Upper lobe of left lung (tissue), 6 donors: ENCODE data around the gene NCMAP. TPM values are rescaled to one million over a fixed set of nuclear protein-coding genes. Genes with fewer than 3 reads are reported as not detected.
"Not testable (repeated sequence)": the region's sequence is repeated elsewhere in the genome, so short reads cannot be mapped to it uniquely, and the experiment has no call there.

ENCODE experiments used
- ATAC-seq, 2 donors: fragments of 200-7000 bp; cut with Tn5 transposase; one replicate each; pipeline ENCODE4 v1.9.1; 2022; ENCODE audit warnings: mild to moderate bottlenecking in 2 of 2, moderate library complexity in 2 of 2; ENCODE audit not compliant: low FRiP score in 2 of 2
- DNase-seq, 2 donors: peaks; one replicate each; pipeline ENCODE4 v3.0.0-alpha.2; 2019 to 2020
- H3K27ac ChIP-seq, 4 donors: fragments of 200-600 bp; sonication (generic); one replicate each; pipeline ENCODE4 v1.5.1; 2016 to 2019
- H3K27me3 ChIP-seq, 4 donors: fragments of 200-600 bp; sonication (generic); one replicate each; pipeline ENCODE4 v1.5.1; 2017 to 2019
- H3K36me3 ChIP-seq, 4 donors: fragments of 200-600 bp; sonication (generic); one replicate each; pipeline ENCODE4 v1.5.1; 2016 to 2019
- H3K4me1 ChIP-seq, 4 donors: fragments of 200-600 bp; sonication (generic); one replicate each; pipeline ENCODE4 v1.5.1; 2018 to 2019
- H3K4me3 ChIP-seq, 4 donors: fragments of 200-600 bp; sonication (generic); one replicate each; pipeline ENCODE4 v1.5.1; 2017 to 2019; ENCODE audit warnings: mild to moderate bottlenecking in 2 of 4, moderate library complexity in 1 of 4
- H3K9me3 ChIP-seq, 4 donors: fragments of 200-600 bp; sonication (generic); one replicate each; pipeline ENCODE4 v1.5.1; 2018 to 2019
- EP300 ChIP-seq, 4 donors: sonication (generic); formaldehyde crosslinking; IDR thresholded peaks; one replicate each; pipeline ENCODE4 v1.5.1; 2017; ENCODE audit warnings: antibody characterized with exemption in 4 of 4, control low read depth in 2 of 4
- POLR2A ChIP-seq, 4 donors: fragments of 450-650 bp; IDR thresholded peaks; one replicate each; pipeline ENCODE4 v1.5.1; 2016 to 2017; ENCODE audit warnings: antibody characterized with exemption in 4 of 4, mild to moderate bottlenecking in 2 of 4
- POLR2AphosphoS5 ChIP-seq, 2 donors: sonication (generic); formaldehyde crosslinking; IDR thresholded peaks; one replicate each; pipeline ENCODE4 v1.5.1; 2017; ENCODE audit warnings: antibody characterized with exemption in 2 of 2
- WGBS, 2 donors: methylation state at CpG; one replicate each; pipeline ENCODE4 v1.1.5; 2017 to 2018; 5-methylcytosine and 5-hydroxymethylcytosine counted together
- total RNA-seq, 6 donors: library from RNA; depleted of rRNA in 4 of 6; stranded (reverse); fragments of >200 nt in 4 of 6; gene quantifications; one replicate each; pipeline versions ENCODE4 v1.1.0 to v1.2.1, GENCODE V29; 2016 to 2021
- TF ChIP-seq, protein P1 (sequence below), 6 experiments: fragments of 450-650 bp in 4 of 6; fragments of 200-600 bp in 2 of 6; sonication (generic) in 2 of 6; IDR thresholded peaks; one replicate each; pipeline ENCODE4 v1.5.1; 2016 to 2019; ENCODE audit warnings: antibody characterized with exemption in 6 of 6
- donor health status: DM: no; HTN: no; CAD: no; lungs with moderate emphysema.
- donor health status: DM: no; HTN: yes; CAD: no; lungs with severe emphysema.

Gene NCMAP
- total RNA-seq, 6 donors from 2014 or later: 3.3 to 12.8 (median 7.3) TPM

- H3K4me1 ChIP-seq: no peaks in the 10 kb centered on the region
- DNase-seq (no peak), ATAC-seq (no peak)
- no peaks in the 10 kb centered on the region for H3K9me3 ChIP-seq
- no peak overlapping the region for H3K4me3 ChIP-seq
- no peaks in the 10 kb centered on the region for H3K27me3 ChIP-seq
- H3K36me3 ChIP-seq: no peaks in the 10 kb centered on the region
- H3K27ac ChIP-seq: no peak overlapping the region
- WGBS, 2 donors: 65 to 67% methylated on average over 2 of the region's 2 CpGs
- TF ChIP-seq EP300 (IDR thresholded peaks at IDR 0.05): no peak
- no peak for TF ChIP-seq POLR2A (IDR thresholded peaks at IDR 0.05)
- TF ChIP-seq, protein P1, sequence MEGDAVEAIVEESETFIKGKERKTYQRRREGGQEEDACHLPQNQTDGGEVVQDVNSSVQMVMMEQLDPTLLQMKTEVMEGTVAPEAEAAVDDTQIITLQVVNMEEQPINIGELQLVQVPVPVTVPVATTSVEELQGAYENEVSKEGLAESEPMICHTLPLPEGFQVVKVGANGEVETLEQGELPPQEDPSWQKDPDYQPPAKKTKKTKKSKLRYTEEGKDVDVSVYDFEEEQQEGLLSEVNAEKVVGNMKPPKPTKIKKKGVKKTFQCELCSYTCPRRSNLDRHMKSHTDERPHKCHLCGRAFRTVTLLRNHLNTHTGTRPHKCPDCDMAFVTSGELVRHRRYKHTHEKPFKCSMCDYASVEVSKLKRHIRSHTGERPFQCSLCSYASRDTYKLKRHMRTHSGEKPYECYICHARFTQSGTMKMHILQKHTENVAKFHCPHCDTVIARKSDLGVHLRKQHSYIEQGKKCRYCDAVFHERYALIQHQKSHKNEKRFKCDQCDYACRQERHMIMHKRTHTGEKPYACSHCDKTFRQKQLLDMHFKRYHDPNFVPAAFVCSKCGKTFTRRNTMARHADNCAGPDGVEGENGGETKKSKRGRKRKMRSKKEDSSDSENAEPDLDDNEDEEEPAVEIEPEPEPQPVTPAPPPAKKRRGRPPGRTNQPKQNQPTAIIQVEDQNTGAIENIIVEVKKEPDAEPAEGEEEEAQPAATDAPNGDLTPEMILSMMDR (IDR thresholded peaks at IDR 0.05): no peak
- TF ChIP-seq POLR2AphosphoS5 (IDR thresholded peaks at IDR 0.05): no peak
These were observed 42.2 kb upstream of the NCMAP start for GRCh38 chr1:24513706-24514105.

DNA sequence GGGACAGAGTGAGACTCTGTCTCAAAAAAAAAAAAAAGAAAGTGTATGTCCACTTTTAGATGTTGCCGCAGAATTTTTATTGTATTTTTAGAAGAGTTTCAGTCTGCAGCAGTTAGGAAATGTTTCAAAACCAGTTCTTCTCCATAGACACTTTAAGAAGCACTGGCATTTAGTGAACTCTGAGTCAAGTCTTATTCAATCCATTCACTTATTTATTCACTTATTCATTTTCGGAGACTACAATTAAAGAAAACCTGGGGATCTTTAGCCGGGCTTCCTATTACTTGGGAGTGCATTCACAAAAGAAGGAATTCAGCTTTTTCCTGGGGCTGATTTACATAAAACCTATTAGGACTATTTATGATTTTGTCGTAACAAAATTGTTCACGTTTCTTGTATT is 40.9 kb upstream of the NCMAP start:
- no peaks in the 10 kb centered on the region for H3K9me3 ChIP-seq
- no peaks in the 10 kb centered on the region for H3K4me1 ChIP-seq
- H3K36me3 ChIP-seq: no peaks in the 10 kb centered on the region
- WGBS, 2 donors: 92 to 96% methylated on average over 5 of the region's 5 CpGs
- no peak for DNase-seq
- H3K27ac ChIP-seq: no peak overlapping the region
- no peak overlapping the region for H3K4me3 ChIP-seq
- no peaks in the 10 kb centered on the region for H3K27me3 ChIP-seq
- no peak for ATAC-seq
- TF ChIP-seq EP300 (IDR thresholded peaks at IDR 0.05) (no peak), POLR2A (IDR thresholded peaks at IDR 0.05) (no peak), POLR2AphosphoS5 (IDR thresholded peaks at IDR 0.05) (no peak)
- TF ChIP-seq, protein P1 (IDR thresholded peaks at IDR 0.05): no peak

DNA sequence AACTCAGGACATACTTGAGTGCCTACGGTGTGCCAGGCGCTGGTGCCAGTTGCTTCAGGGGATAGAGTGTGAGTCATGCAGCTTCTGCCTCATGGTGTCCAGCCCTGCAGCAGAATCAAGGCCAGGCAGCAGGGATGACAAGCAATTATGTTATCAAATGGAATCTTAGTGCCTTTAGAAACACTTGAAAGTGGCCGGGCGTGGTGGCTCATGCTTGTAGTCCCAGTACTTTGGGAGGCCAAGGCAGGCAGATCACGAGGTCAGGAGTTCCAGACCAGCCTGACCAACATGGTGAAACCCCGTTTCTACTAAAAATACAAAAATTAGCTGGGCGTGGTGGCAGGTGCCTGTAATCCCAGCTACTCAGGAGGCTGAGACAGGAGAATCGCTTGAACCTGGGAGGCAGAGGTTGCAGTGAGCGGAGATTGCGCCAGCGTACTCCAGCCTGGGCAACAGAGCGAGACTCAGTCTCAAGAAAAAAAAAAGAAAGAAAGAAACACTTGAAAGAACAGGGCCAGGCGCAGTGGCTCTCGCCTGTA is 40.1 kb upstream of the NCMAP start:
- H3K27ac ChIP-seq, ATAC-seq, H3K36me3 ChIP-seq, H3K27me3 ChIP-seq, H3K9me3 ChIP-seq, H3K4me3 ChIP-seq, H3K4me1 ChIP-seq: not testable (repeated sequence)
- peak in 1 of 2 donors; percentile 28 for DNase-seq
- 91 to 93% methylated on average over 14 of the region's 14 CpGs for WGBS, 2 donors

GRCh38 chr1:24516506-24516905 is 39.4 kb upstream of the NCMAP start:
- WGBS, 2 donors: 80 to 84% methylated on average over 12 of the region's 12 CpGs
- TF ChIP-seq EP300 (IDR thresholded peaks at IDR 0.05) (no peak), POLR2A (IDR thresholded peaks at IDR 0.05) (no peak)
- TF ChIP-seq, protein P1 (IDR thresholded peaks at IDR 0.05): no peak
- Histone ChIP-seq H3K9me3 (no peaks in the 10 kb centered on the region), H3K4me1 (no peaks in the 10 kb centered on the region), H3K27ac (no peak overlapping the region), H3K36me3 (no peaks in the 10 kb centered on the region), H3K27me3 (no peaks in the 10 kb centered on the region), H3K4me3 (no peak overlapping the region)
- DNase-seq: no peak
- ATAC-seq: no peak

- Histone ChIP-seq H3K9me3 (no peaks in the 10 kb centered on the region), H3K4me3 (no peak overlapping the region), H3K27me3 (no peaks in the 10 kb centered on the region), H3K4me1 (no peaks in the 10 kb centered on the region), H3K36me3 (no peaks in the 10 kb centered on the region), H3K27ac (no peak overlapping the region)
- ATAC-seq: no peak
- TF ChIP-seq, protein P1 (IDR thresholded peaks at IDR 0.05): no peak
- no peak for TF ChIP-seq POLR2AphosphoS5 (IDR thresholded peaks at IDR 0.05)
- TF ChIP-seq POLR2A (IDR thresholded peaks at IDR 0.05): no peak
- no peak for TF ChIP-seq EP300 (IDR thresholded peaks at IDR 0.05)
- no peak for DNase-seq
- WGBS, 2 donors: 82 to 94% methylated on average over 4 of the region's 4 CpGs
These were observed 38.0 kb upstream of the NCMAP start for GRCh38 chr1:24517898-24518297.

DNA sequence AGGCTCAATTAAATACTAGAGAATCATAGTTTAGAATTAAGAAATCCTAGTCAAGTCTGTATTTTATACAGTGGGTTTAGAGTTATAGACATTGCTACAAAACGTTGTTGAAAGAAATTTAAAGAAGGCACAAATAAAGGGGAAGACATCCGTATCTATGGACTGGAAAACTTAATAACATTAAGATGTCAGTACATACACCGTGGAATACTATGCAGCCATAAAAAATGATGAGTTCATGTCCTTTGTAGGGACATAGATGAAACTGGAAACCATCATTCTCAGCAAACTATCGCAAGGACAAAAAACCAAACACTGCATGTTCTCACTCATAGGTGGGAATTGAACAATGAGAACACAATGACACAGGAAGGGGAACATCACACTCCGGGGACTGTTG is 35.6 kb upstream of the NCMAP start:
- not testable (repeated sequence) for H3K27ac ChIP-seq, H3K4me3 ChIP-seq, H3K27me3 ChIP-seq, H3K9me3 ChIP-seq, H3K4me1 ChIP-seq, DNase-seq, H3K36me3 ChIP-seq, ATAC-seq
- WGBS, 2 donors: 96 to 98% methylated on average over 5 of the region's 5 CpGs
